Thymus (tissue), 14 donors: ENCODE data around the gene CCDC86. TPM values are rescaled to one million over a fixed set of nuclear protein-coding genes. Genes with fewer than 3 reads are reported as not detected.

Source experiments
- DNase-seq, 9 donors: peaks; one replicate each; pipeline ENCODE4 v3.0.0-alpha.2; 2013; ENCODE audit warnings: low spot score in 9 of 9, low read depth in 6 of 9, missing footprints in 1 of 9
- H3K27ac ChIP-seq, 2 donors: one replicate each; pipeline ENCODE4 v1.5.1; 2013; ENCODE audit warnings: control low read depth in 1 of 2, low read depth in 1 of 2, low read length in 1 of 2, mild to moderate bottlenecking in 1 of 2, moderate library complexity in 1 of 2
- H3K27me3 ChIP-seq, 2 donors: one replicate each; pipeline ENCODE4 v1.5.1; 2013; ENCODE audit warnings: low read length in 1 of 2; ENCODE audit not compliant: control insufficient read depth in 2 of 2, insufficient read depth in 1 of 2
- H3K36me3 ChIP-seq, 2 donors: one replicate each; pipeline ENCODE4 v1.5.1; 2013; ENCODE audit warnings: low read length in 1 of 2, mild to moderate bottlenecking in 1 of 2, moderate library complexity in 1 of 2; ENCODE audit not compliant: control insufficient read depth in 2 of 2, insufficient read depth in 2 of 2
- H3K4me1 ChIP-seq, 2 donors: one replicate each; pipeline ENCODE4 v1.5.1; 2013; ENCODE audit warnings: low read length in 2 of 2; ENCODE audit not compliant: control insufficient read depth in 2 of 2, insufficient read depth in 2 of 2
- H3K4me3 ChIP-seq, 2 donors: one replicate each; pipeline ENCODE4 v1.5.1; 2013; ENCODE audit warnings: low read length in 2 of 2, control low read depth in 1 of 2, mild to moderate bottlenecking in 1 of 2
- H3K9me3 ChIP-seq, 2 donors: one replicate each; pipeline ENCODE4 v1.5.1; 2013; ENCODE audit warnings: low read length in 1 of 2, mild to moderate bottlenecking in 1 of 2; ENCODE audit not compliant: control insufficient read depth in 2 of 2, insufficient read depth in 1 of 2
- WGBS: extraction: QIAGEN DNeasy Blood & Tissue Kit; methylation state at CpG from one replicate; pipeline ENCODE4 v1.1.7; 2013; 5-methylcytosine and 5-hydroxymethylcytosine counted together
- long read RNA-seq, 10 donors: transcript quantifications; one replicate each; lab custom pipeline, GENCODE V29; 2026
- polyA plus RNA-seq: library from polyadenylated mRNA; stranded (reverse); fragments of 200-250 nt; gene quantifications from one replicate; pipeline ENCODE4 v1.2.3, GENCODE V29; 2013
- total RNA-seq: library from RNA; stranded (reverse); fragments of 120-200 nt; gene quantifications from one replicate; pipeline ENCODE4 v1.2.4, GENCODE V29; 2013
- donor health status: healthy.

CCDC86 gene, protein sequence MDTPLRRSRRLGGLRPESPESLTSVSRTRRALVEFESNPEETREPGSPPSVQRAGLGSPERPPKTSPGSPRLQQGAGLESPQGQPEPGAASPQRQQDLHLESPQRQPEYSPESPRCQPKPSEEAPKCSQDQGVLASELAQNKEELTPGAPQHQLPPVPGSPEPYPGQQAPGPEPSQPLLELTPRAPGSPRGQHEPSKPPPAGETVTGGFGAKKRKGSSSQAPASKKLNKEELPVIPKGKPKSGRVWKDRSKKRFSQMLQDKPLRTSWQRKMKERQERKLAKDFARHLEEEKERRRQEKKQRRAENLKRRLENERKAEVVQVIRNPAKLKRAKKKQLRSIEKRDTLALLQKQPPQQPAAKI
- total RNA-seq (9.2 TPM), polyA plus RNA-seq (11.0 TPM)
- long read RNA-seq, donor 1, partial matches to known transcripts: 0 of 1 reads
- long read RNA-seq, donor 1, other reads (novel, unspliced or antisense): 0 of 1 reads
- long read RNA-seq, donor 2: 0 reads
- long read RNA-seq, donor 3, transcript CCDC86-201 (4 exons, 1,893 nt): major isoform, 18 of 56 reads
- long read RNA-seq, donor 3, partial matches to known transcripts: 35 of 56 reads
- long read RNA-seq, donor 3, other reads (novel, unspliced or antisense): 0 of 56 reads
- long read RNA-seq, donor 4, transcript CCDC86-201 (4 exons, 1,893 nt): major isoform, 9 of 15 reads
- long read RNA-seq, donor 4, partial matches to known transcripts: 0 of 15 reads
- long read RNA-seq, donor 4, other reads (novel, unspliced or antisense): 6 of 15 reads
- long read RNA-seq, donor 5, transcript CCDC86-201 (4 exons, 1,893 nt): major isoform, 14 of 16 reads
- long read RNA-seq, donor 5, partial matches to known transcripts: 0 of 16 reads
- long read RNA-seq, donor 5, other reads (novel, unspliced or antisense): 0 of 16 reads
- long read RNA-seq, donor 6, transcript CCDC86-201 (4 exons, 1,893 nt): major isoform, 6 of 6 reads
- long read RNA-seq, donor 6, partial matches to known transcripts: 0 of 6 reads
- long read RNA-seq, donor 6, other reads (novel, unspliced or antisense): 0 of 6 reads
- long read RNA-seq, donor 7, partial matches to known transcripts: 0 of 2 reads
- long read RNA-seq, donor 7, other reads (novel, unspliced or antisense): 0 of 2 reads
- long read RNA-seq, donor 8, partial matches to known transcripts: 0 of 3 reads
- long read RNA-seq, donor 8, other reads (novel, unspliced or antisense): 0 of 3 reads
- long read RNA-seq, donor 9, partial matches to known transcripts: 11 of 15 reads
- long read RNA-seq, donor 9, other reads (novel, unspliced or antisense): 0 of 15 reads
- long read RNA-seq, donor 10, transcript CCDC86-201 (4 exons, 1,893 nt): major isoform, 12 of 12 reads
- long read RNA-seq, donor 10, partial matches to known transcripts: 0 of 12 reads
- long read RNA-seq, donor 10, other reads (novel, unspliced or antisense): 0 of 12 reads

DNA sequence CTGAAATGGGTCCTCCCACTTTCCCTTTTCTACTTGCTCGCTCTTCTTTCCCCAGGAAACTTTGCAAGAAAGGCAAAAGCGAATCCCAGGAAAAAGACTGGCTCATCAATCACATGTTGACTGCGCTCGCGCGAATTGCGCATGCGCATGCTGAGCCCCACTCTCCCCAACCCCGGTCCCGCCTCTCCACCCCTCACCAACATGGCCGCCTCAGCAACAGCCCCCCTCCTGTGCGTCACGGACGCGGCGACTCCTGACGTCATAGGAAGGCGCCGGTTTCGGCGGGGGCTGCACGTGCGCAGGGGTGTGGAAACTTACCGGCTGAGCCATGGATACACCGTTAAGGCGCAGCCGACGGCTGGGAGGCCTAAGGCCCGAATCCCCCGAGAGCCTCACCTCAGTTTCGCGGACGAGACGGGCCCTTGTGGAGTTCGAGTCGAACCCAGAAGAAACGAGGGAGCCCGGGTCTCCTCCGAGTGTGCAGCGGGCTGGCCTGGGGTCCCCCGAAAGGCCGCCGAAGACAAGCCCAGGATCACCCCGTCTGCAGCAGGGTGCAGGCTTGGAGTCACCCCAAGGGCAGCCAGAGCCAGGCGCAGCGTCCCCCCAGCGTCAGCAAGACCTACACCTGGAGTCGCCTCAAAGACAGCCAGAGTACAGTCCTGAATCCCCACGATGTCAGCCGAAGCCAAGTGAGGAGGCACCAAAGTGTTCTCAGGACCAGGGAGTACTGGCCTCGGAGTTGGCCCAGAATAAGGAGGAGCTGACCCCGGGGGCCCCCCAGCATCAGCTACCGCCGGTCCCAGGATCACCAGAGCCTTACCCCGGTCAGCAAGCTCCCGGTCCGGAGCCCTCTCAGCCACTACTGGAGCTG is at the start of gene CCDC86:
CCDC86 (plus strand) TSS at position 317 of the 871 bp plus-strand sequence; CDS start at position 329, 12 bp downstream.
- H3K27ac ChIP-seq: peak within 1 kb of the TSS; percentile 20 to 74
- H3K9me3 ChIP-seq: no peaks in the 10 kb centered on the region
- under 1% methylated on average over 57 of the region's 57 CpGs for WGBS
- H3K27me3 ChIP-seq: no peaks in the 10 kb centered on the region
- H3K36me3 ChIP-seq: peaks cover 3 to 9% of the 10 kb centered on the region in 2 donors
- H3K4me3 ChIP-seq: peak within 1 kb of the TSS; percentile 53 to 89
- H3K4me1 ChIP-seq: peaks cover 31 to 77% of the 10 kb centered on the region in 2 donors
- peak; percentile 88 to 99 (median 95) for DNase-seq

DNA sequence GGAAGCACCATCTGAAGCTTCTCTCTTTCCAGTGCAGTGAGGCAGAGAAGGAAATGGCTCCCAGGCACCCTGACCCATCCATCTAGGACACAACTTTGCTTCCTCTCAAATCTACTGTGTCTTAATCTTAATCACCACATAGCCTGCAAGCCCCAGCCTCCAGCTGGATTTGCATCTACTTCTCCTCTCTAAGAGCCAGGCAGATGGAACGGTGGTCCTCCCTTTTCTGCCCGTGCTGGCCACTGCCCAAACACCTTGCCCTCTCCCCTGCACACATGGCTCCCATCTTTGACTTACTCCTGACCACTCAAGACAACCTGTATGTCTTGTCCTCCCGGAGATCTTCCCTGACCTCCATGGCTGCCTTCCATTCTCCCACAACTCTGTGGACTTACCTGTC is 49.4 kb upstream of the CCDC86 start:
- no peaks in the 10 kb centered on the region for H3K36me3 ChIP-seq
- H3K4me1 ChIP-seq: no peaks in the 10 kb centered on the region
- WGBS: 78% methylated on average over 3 of the region's 3 CpGs
- no peak for DNase-seq
- H3K27ac ChIP-seq: no peak overlapping the region
- H3K9me3 ChIP-seq: peaks cover 0 to 6% of the 10 kb centered on the region in 2 donors
- peaks cover 0 to 2% of the 10 kb centered on the region in 2 donors for H3K27me3 ChIP-seq
- no peak overlapping the region for H3K4me3 ChIP-seq

DNA sequence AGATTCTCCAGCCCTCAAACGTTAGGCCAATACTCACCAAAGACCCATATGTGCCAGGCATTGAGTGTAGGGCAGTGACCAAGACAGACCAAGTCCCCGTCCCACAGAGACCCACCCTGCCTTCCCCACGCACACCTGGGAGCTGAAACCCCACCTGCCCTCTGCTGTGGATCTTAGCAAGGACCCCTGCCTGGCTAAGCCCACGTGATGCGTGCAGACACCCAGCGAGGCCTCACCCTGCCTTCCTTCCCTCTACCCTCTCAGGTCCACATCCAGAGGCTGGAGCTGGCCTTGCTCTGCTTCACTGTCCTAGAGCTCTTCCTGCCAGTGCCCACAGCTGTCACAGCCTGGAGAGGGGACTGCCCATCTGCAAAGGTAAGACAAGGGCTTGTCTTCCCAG is 46.6 kb upstream of the CCDC86 start:
- no peaks in the 10 kb centered on the region for H3K4me1 ChIP-seq
- no peak for DNase-seq
- 87% methylated on average over 6 of the region's 6 CpGs for WGBS

DNA sequence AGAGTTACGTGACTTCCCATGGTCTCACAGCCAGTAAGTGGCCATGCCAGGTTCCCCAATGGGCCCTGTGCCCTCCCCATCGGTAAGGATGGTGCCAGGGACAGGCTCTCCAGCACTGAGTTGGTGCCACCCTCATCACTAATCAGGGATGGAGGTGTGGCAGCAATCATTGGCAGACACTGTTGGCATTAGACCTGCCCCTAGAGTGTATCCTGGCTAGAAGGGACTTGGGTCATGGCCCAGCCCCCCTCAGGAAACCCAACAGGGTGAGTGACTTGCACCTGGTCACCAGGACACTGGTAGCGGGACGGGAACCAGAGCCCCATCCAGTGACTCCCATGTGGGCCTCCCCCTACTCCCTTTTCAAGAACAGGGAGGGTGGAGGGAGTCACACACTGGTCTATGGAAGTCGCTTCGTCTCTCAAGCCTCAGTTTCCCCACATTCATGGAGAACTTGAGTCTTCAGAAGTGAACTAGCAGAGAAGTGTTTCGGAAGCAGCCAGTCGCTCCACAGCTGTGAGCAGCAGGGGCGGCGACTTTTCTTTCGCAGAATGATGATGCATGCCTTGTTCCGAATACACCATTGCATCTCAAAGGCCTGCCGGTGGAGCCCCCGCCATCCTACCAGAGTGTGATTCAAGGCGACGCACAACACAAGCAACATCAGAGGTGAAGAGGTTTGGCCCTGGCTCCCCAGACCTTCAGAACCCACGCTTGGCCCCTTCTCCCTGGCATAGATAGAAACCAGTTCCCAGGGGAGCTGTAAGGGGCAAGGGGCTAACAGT is 43.9 kb upstream of the CCDC86 start:
- no peak for DNase-seq
- WGBS: 95% methylated on average over 17 of the region's 17 CpGs
- H3K4me3 ChIP-seq: no peak overlapping the region

More for the DNA sequence above, 46.6 kb upstream of the CCDC86 start:
- Histone ChIP-seq H3K27ac (no peak overlapping the region), H3K36me3 (no peaks in the 10 kb centered on the region), H3K9me3 (peaks cover 0 to 9% of the 10 kb centered on the region in 2 donors), H3K4me3 (no peak overlapping the region), H3K27me3 (peaks cover 0 to 18% of the 10 kb centered on the region in 2 donors)

DNA sequence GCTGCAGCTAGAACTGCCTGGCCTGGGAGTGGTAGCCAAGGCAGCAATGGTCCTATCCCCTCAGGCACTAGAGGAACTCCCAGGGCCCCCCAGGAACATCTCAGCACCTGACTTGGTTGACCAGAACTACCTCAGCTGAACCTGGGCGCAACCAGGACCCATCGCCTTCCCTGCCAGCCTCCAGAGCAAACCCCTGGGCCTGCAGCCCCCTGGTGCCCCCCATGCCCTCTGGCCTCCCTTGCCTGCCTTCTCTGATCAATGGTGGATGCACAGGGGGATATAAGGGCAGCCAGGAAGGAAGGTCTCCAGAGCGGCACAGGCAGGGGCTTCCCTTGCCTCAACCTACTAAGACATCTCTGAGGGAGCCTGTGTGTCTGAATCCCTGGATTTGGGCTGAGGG is 43.3 kb upstream of the CCDC86 start:
- no peaks in the 10 kb centered on the region for H3K36me3 ChIP-seq
- peaks cover 0 to 3% of the 10 kb centered on the region in 2 donors for H3K9me3 ChIP-seq
- DNase-seq: no peak
- no peaks in the 10 kb centered on the region for H3K4me1 ChIP-seq
- peaks cover 0 to 19% of the 10 kb centered on the region in 2 donors for H3K27me3 ChIP-seq
- no peak overlapping the region for H3K4me3 ChIP-seq
- no peak overlapping the region for H3K27ac ChIP-seq
- 99% methylated on average over 3 of the region's 3 CpGs for WGBS

More for the DNA sequence above, 43.9 kb upstream of the CCDC86 start:
- Histone ChIP-seq H3K4me1 (no peaks in the 10 kb centered on the region), H3K9me3 (peaks cover 0 to 3% of the 10 kb centered on the region in 2 donors), H3K36me3 (no peaks in the 10 kb centered on the region), H3K27me3 (peaks cover 0 to 19% of the 10 kb centered on the region in 2 donors), H3K27ac (no peak overlapping the region)

DNA sequence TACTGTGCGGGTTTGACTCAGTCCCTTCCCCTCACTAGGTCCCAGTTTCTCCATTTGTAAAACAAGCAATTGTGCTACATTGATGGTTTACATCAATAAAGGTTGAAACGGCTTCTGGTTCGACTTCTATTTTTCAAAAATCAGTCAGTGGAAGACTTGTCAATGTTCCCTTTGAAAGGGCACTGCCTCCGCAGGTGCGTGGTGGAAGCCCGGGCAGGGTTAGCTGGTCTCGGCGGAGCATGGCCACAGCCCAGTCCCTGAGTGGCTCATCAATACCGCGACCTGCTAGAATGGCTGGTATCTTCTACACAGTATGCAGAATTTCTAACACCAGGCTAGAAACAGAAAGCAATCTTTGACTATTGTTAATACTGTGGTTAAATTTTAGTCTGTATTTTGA is 40.7 kb upstream of the CCDC86 start:
- Histone ChIP-seq H3K4me3 (no peak overlapping the region), H3K36me3 (no peaks in the 10 kb centered on the region), H3K27me3 (peaks cover 0 to 19% of the 10 kb centered on the region in 2 donors), H3K27ac (no peak overlapping the region), H3K4me1 (peaks cover 0 to 5% of the 10 kb centered on the region in 2 donors), H3K9me3 (peaks cover 0 to 3% of the 10 kb centered on the region in 2 donors)
- 96% methylated on average over 10 of the region's 10 CpGs for WGBS
- no peak for DNase-seq

DNA sequence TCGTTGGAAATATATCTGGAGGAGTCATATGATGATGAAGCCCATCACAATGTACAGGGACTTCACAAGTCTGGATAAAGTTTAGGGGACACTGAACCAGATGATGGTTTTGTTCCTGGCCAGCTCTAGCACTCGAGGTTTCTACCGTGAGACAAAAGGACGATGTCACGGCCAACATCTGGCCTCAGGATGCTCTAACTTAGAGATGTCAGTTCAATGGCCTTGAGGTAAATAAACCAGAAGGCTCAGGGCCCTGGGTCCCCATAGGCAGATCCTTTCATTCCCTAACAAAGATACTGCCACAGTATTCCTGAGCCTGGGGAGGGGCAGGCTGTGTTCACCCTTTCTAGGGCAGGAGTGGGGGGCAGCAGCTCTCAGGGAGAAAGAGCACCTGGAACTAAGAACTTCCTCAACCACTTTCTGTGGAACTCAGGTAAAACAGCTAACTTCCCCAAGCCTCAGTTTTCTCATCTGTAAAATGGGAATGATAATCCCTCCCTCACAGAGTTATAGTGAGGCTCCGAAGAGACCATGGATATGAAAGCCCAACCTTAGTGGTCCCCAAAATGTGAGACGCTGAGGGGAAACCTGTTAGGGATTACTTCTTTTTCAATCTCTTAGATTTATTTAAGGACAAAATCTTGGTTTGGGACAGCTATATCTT is 38.5 kb upstream of the CCDC86 start:
- H3K27ac ChIP-seq: no peak overlapping the region
- no peaks in the 10 kb centered on the region for H3K36me3 ChIP-seq
- no peaks in the 10 kb centered on the region for H3K9me3 ChIP-seq
- peaks cover 0 to 6% of the 10 kb centered on the region in 2 donors for H3K4me1 ChIP-seq
- no peak for DNase-seq
- peaks cover 0 to 14% of the 10 kb centered on the region in 2 donors for H3K27me3 ChIP-seq
- WGBS: 93% methylated on average over 7 of the region's 7 CpGs
- no peak overlapping the region for H3K4me3 ChIP-seq
